Loucy (cell line): ENCODE measurements around the gene LRRC23.

Experiments
- H2AFZ ChIP-seq: fragments of 200-600 bp; sonication (generic); 2 replicates; pipeline ENCODE4 v1.6.0; 2016; ENCODE audit warnings: antibody characterized with exemption, mild to moderate bottlenecking, low read length, moderate library complexity
- H3F3A ChIP-seq: fragments of 200-600 bp; 2 replicates; pipeline ENCODE4 v1.6.0; 2016; ENCODE audit warnings: antibody characterized with exemption, low read depth, mild to moderate bottlenecking
- H3K27me3 ChIP-seq: fragments of 200-600 bp; sonication (generic); 2 replicates; pipeline ENCODE4 v1.6.1; 2014; ENCODE audit warnings: low read length, mild to moderate bottlenecking; ENCODE audit not compliant: insufficient read depth, poor library complexity, severe bottlenecking
- H3K36me3 ChIP-seq: fragments of 200-600 bp; sonication (generic); 2 replicates; pipeline ENCODE4 v1.6.1; 2016; ENCODE audit warnings: low read length; ENCODE audit not compliant: insufficient read depth
- H3K4me1 ChIP-seq: fragments of 200-600 bp; sonication (generic); 2 replicates; pipeline ENCODE4 v1.5.1; 2014; ENCODE audit warnings: low read length, mild to moderate bottlenecking; ENCODE audit not compliant: insufficient read depth, poor library complexity, severe bottlenecking
- H3K4me2 ChIP-seq: fragments of 200-600 bp; sonication (generic); 2 replicates; pipeline ENCODE4 v1.6.0; 2014; ENCODE audit warnings: antibody characterized with exemption, low read length, low read depth, mild to moderate bottlenecking; ENCODE audit not compliant: poor library complexity, severe bottlenecking
- H3K4me3 ChIP-seq: fragments of 200-600 bp; sonication (generic); 2 replicates; pipeline ENCODE4 v1.5.1; 2014; ENCODE audit warnings: low read length, mild to moderate bottlenecking, mixed read lengths; ENCODE audit not compliant: poor library complexity, severe bottlenecking
- H3K79me2 ChIP-seq: fragments of 200-600 bp; sonication (generic); 2 replicates; pipeline ENCODE4 v1.6.1; 2014; ENCODE audit warnings: low read length; ENCODE audit not compliant: insufficient read depth
- H3K9ac ChIP-seq: fragments of 200-600 bp; sonication (generic); 2 replicates; pipeline ENCODE4 v1.6.0; 2014; ENCODE audit warnings: mild to moderate bottlenecking, low read depth, low read length, moderate library complexity; ENCODE audit not compliant: poor library complexity, severe bottlenecking
- H3K9me2 ChIP-seq: fragments of 200-600 bp; sonication (generic); replicated peaks from 2 replicates; pipeline ENCODE4 v1.6.1; 2016; ENCODE audit warnings: low read depth, low read length, mixed read lengths
- H3K9me3 ChIP-seq: fragments of 200-600 bp; sonication (generic); 2 replicates; pipeline ENCODE4 v1.6.1; 2014; ENCODE audit warnings: mild to moderate bottlenecking, antibody characterized with exemption, low read length, low read depth; ENCODE audit not compliant: insufficient read depth
- H4K20me1 ChIP-seq: fragments of 200-600 bp; sonication (generic); 2 replicates; pipeline ENCODE4 v1.6.0; 2014; ENCODE audit warnings: antibody characterized with exemption, low read length, mild to moderate bottlenecking; ENCODE audit not compliant: insufficient read depth, poor library complexity, severe bottlenecking
- CTCF ChIP-seq: fragments of 200-600 bp; sonication (generic); conservative IDR thresholded peaks from 2 replicates; pipeline ENCODE4 v1.5.1; 2014; ENCODE audit warnings: mild to moderate bottlenecking, antibody characterized with exemption, low read length
- EZH2phosphoT487 ChIP-seq: fragments of 200-600 bp; IDR thresholded peaks from 2 replicates; pipeline ENCODE4 v1.6.1; 2018; ENCODE audit warnings: antibody characterized with exemption, mild to moderate bottlenecking, moderate library complexity, borderline replicate concordance

LRRC23 gene

GRCh38 chr12:6941267-6941666 is 36.6 kb downstream of the LRRC23 start:
- Histone ChIP-seq H2AFZ (no peak overlapping the region), H3K9ac (no peak overlapping the region), H3F3A (peaks cover 12% of the 10 kb centered on the region), H3K4me2 (no peak overlapping the region), H3K79me2 (peaks cover 29% of the 10 kb centered on the region), H3K36me3 (no peaks in the 10 kb centered on the region), H4K20me1 (peaks cover 10% of the 10 kb centered on the region), H3K4me3 (no peak overlapping the region), H3K9me2 (no peaks in the 10 kb centered on the region), H3K9me3 (no peaks in the 10 kb centered on the region), H3K4me1 (peaks cover 39% of the 10 kb centered on the region), H3K27me3 (no peaks in the 10 kb centered on the region)
- TF ChIP-seq CTCF: no peak
- no peak for TF ChIP-seq EZH2phosphoT487

- Histone ChIP-seq H3K9me3 (no peaks in the 10 kb centered on the region), H3K9me2 (no peaks in the 10 kb centered on the region), H3K4me2 (no peak overlapping the region), H4K20me1 (peaks cover 10% of the 10 kb centered on the region), H3K4me3 (no peak overlapping the region), H3K27me3 (no peaks in the 10 kb centered on the region), H3K36me3 (no peaks in the 10 kb centered on the region), H3K79me2 (peaks cover 30% of the 10 kb centered on the region), H3F3A (peaks cover 12% of the 10 kb centered on the region), H2AFZ (no peak overlapping the region), H3K9ac (no peak overlapping the region), H3K4me1 (peaks cover 39% of the 10 kb centered on the region)
- TF ChIP-seq CTCF (no peak), EZH2phosphoT487 (no peak)
Observed at GRCh38 chr12:6941782-6942181, 37.2 kb downstream of the LRRC23 start.

GRCh38 chr12:6942331-6942665 is 37.7 kb downstream of the LRRC23 start:
- Histone ChIP-seq H3K9me2 (no peaks in the 10 kb centered on the region), H3K9ac (peak overlapping the region; percentile 99), H3K4me3 (no peak overlapping the region), H3K27me3 (no peaks in the 10 kb centered on the region), H4K20me1 (peaks cover 6% of the 10 kb centered on the region), H3K79me2 (peaks cover 29% of the 10 kb centered on the region), H3F3A (peaks cover 12% of the 10 kb centered on the region), H3K36me3 (no peaks in the 10 kb centered on the region), H3K9me3 (no peaks in the 10 kb centered on the region), H3K4me2 (no peak overlapping the region), H2AFZ (no peak overlapping the region), H3K4me1 (peaks cover 34% of the 10 kb centered on the region)
- no peak for TF ChIP-seq EZH2phosphoT487
- TF ChIP-seq CTCF: no peak
